HL-60 (cell line): ENCODE results near the gene NDUFA11.

Experiments used
- DNase-seq, 2 experiments: peaks; one replicate each; pipeline ENCODE4 v3.0.0-alpha.2; 2010 to 2020; ENCODE audit warnings: low read depth in 1 of 2, low spot score in 1 of 2
- H3K27ac ChIP-seq: fragments of 250-450 bp; sonication (Bioruptor Pico); replicated peaks from 2 replicates; pipeline ENCODE4 v1.5.1; 2020; ENCODE audit warnings: mild to moderate bottlenecking, moderate library complexity
- H3K27me3 ChIP-seq: fragments of 250-450 bp; sonication (Bioruptor Pico); 2 replicates; pipeline ENCODE4 v1.5.1; 2021; ENCODE audit warnings: mild to moderate bottlenecking, moderate library complexity; ENCODE audit not compliant: insufficient read depth, poor library complexity, severe bottlenecking
- H3K4me3 ChIP-seq: replicated peaks from 2 replicates; pipeline ENCODE4 v1.5.1; 2011; ENCODE audit warnings: mild to moderate bottlenecking, control low read depth, low read length; ENCODE audit not compliant: insufficient read depth
- CTCF ChIP-seq: IDR thresholded peaks from one replicate; pipeline ENCODE4 v1.5.1; 2011; ENCODE audit warnings: low read length, control low read depth, inconsistent platforms; ENCODE audit not compliant: insufficient read depth
- GABPA ChIP-seq: IDR thresholded peaks from 2 replicates; pipeline ENCODE4 v1.6.1; 2012; ENCODE audit warnings: low read depth
- POLR2AphosphoS5 ChIP-seq: IDR thresholded peaks from 2 replicates; pipeline ENCODE4 v1.6.1; 2012; ENCODE audit warnings: low read depth
- REST ChIP-seq: IDR thresholded peaks from 2 replicates; pipeline ENCODE4 v1.6.1; 2012; ENCODE audit warnings: low read depth; ENCODE audit not compliant: insufficient replicate concordance
- SPI1 ChIP-seq: IDR thresholded peaks from 2 replicates; pipeline ENCODE4 v1.6.1; 2012; ENCODE audit warnings: low read depth, mild to moderate bottlenecking, borderline replicate concordance

Gene NDUFA11

DNA sequence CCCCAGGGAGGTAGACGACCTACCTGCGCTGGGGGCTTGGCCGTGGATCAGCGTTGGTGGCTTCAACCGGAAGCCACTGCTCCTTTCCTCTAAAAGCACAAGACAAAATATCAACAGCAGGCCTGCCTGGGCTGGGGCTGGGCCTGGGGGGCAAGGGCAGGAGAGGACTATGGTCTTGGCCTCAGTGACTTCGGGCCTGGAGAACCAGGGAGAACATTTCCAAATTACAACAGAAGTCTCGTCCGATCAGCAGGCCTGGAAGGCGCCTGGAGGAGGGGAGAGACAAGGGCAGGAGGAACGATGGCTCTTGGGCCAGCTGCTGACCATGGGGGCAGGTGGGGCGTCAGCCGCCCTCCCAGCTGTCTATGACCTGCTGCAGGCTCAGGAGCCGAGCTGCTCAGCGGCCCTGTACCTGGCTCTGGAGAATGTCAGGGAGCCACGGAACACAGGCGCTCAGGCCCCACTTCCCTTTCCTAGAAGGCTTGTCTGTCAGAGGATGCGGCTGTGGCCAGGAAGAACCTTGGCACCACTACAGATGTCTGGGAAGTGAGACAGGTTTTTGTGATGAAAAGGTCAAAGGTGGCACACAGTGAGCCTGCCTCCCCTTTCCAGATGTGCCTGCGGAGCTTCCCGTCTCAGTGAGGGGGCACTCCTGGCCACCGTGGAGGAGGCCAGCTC is 29.9 kb upstream of the NDUFA11 start:
- Histone ChIP-seq H3K27ac (no peak overlapping the region), H3K4me3 (no peak overlapping the region), H3K27me3 (no peaks in the 10 kb centered on the region)
- TF ChIP-seq POLR2AphosphoS5 (no peak), REST (no peak), SPI1 (no peak), GABPA (no peak), CTCF (no peak)
- DNase-seq = no peak

- Histone ChIP-seq H3K4me3 (no peak overlapping the region), H3K27ac (no peak overlapping the region), H3K27me3 (no peaks in the 10 kb centered on the region)
- no peak for TF ChIP-seq SPI1
- TF ChIP-seq REST = no peak
- no peak for TF ChIP-seq POLR2AphosphoS5
- DNase-seq = no peak
Measured at GRCh38 chr19:5932609-5933262, 29.1 kb upstream of the NDUFA11 start.

GRCh38 chr19:5932146-5932545 is 28.6 kb upstream of the NDUFA11 start:
- DNase-seq = no peak
- no peak overlapping the region for H3K4me3 ChIP-seq
- H3K27me3 ChIP-seq = no peaks in the 10 kb centered on the region
- H3K27ac ChIP-seq = no peak overlapping the region
- TF ChIP-seq SPI1 = no peak
- no peak for TF ChIP-seq GABPA
- no peak for TF ChIP-seq CTCF
- no peak for TF ChIP-seq POLR2AphosphoS5
- TF ChIP-seq REST = no peak
